Left lobe of liver (tissue), 2 donors: ENCODE results near the gene NR1I3. TPM values are rescaled to one million over a fixed set of nuclear protein-coding genes. Genes with fewer than 3 reads are reported as not detected.

Experiments
- ATAC-seq: fragments of 200-7000 bp; cut with Tn5 transposase; one replicate; pipeline ENCODE4 v1.9.1; 2020; ENCODE audit warnings: mild to moderate bottlenecking, moderate library complexity
- DNase-seq: peaks from one replicate; pipeline ENCODE4 v3.0.0-alpha.2; 2020; ENCODE audit warnings: low spot score
- total RNA-seq: library from RNA; stranded (reverse); gene quantifications from one replicate; pipeline ENCODE4 v1.2.1, GENCODE V29; 2021
- donor health status: DM: no; HTN: no; CAD: no; lungs with moderate emphysema.
- donor health status: DM: no; HTN: yes; CAD: no.

NR1I3 gene
- total RNA-seq, 1 donor from 2014 or later, result 158 TPM

GRCh38 chr1:161197560-161198193 lies 40.3 kb downstream of the NR1I3 start:
- DNase-seq (no peak), ATAC-seq (no peak)

DNA sequence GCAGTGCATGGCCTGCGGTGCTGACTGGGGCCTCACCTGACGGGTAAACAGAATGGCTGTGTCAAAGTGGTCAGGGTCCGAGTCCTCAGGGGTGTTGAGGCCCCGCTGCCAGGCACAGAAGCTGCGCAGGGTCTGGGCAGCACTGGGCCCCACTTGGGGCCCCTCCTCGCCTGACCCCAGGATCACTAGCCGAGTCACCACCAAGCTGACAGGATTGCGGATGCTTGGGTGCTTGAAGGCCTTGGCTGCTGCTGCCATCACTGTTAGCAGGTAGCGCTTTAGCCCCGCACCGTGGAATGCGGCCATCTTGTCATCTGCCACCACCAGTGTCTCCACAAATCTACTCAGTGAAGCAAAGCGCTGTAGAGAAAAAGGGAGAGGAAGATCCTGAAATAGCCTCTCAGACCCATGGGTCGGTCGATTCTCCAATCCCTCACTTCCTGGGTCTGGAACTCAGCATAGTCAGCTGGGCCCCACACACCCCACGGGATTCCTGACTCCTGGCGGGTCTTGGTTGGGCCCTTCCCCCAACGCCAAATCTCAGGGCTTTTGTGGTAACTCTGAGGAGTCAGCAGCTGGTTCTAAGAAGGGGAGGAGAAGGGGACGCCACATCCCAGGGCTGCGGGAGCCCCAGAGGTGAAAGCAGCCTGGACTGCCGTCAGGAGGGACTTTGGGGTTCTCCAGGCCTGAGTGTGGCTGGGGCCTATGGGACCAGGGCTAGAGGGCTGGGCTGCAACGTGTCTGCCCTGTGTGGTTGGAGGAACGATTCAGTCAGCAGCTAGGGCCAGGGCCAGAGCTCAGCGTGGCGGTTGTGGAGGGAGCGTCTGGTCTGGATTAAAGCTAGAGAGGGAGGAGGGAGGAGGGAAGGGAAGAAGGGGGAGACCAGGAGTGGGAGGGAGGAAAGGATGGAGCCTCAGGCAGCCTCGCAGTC lies 41.2 kb downstream of the NR1I3 start:
- no peak for DNase-seq
- ATAC-seq, result no peak

- no peak for DNase-seq
- no peak for ATAC-seq
Observed at GRCh38 chr1:161196111-161196510, 41.9 kb downstream of the NR1I3 start.

GRCh38 chr1:161195171-161195570 lies 42.8 kb downstream of the NR1I3 start:
- DNase-seq, result no peak
- ATAC-seq, result no peak

- ATAC-seq (peak; percentile 91), DNase-seq (peak; percentile 94)
Observed at GRCh38 chr1:161193561-161194235, 44.3 kb downstream of the NR1I3 start.

DNA sequence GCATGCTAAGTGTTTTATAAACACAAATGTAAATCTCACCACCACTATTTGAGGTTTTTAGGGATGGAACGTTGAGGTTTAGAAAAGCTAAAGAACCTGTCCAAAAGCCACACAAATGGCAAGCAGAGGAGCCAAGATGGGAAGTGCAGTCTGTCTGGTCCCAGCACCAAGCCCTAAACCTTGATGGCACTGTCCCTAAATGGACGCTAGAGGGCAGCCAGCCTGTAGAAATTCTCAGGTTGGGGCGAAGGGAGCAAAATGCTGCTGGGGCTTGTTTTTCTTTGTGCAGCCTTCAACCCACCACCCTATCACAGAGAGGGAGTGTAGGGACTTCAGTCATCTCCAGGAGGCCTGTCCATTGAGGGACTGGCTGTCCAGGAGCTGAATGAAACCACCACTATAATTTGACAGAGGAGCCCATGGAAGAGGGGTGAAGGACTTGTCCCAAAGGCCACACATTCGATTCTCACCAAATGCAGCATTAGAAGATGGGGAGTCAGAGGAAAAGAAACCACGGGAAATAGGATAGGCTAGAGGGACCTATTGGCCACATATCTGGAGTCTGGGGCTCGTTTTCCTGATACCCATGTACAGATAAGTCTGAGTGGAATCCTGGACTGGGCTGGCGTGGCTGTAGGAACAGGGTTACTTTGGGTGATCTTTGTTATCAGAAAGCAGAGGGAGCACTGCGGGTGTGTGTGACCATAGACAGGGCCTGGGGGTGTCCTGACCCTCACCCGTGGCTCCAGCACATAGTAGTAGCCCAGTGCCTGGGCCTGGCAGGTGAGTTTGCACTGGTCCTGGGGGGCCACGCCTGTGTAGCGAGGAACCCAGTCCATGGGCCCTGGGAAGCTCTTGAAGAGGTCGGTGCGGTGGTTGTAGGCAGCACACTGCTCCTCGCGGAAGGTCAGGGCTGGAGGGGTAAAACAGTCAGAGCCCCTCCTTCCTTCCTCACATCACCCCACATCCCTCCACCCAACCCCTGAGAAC lies 45.2 kb downstream of the NR1I3 start:
- DNase-seq, result peak; percentile 73

DNA sequence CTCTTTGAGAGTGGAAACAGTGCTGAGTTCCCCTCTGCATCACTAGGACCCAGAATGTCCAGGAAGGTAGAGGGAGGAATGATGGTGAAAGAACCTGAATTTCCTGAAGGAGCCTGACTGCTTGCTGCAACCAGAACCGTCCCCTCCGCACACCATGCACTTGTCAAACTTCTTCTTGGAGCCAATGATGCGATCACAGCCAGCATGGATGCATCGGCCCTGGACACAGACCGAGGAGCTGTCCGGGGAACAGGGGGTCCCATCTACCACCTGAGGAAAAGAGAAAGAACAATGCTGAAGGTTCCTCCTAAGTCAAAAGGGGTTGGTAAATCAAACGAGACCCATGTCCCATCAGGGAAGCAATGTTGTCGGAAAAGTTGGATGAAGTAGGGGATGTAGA lies 46.0 kb downstream of the NR1I3 start:
- no peak for DNase-seq
- no peak for ATAC-seq

More for the DNA sequence above, 45.2 kb downstream of the NR1I3 start:
- peak; percentile 72 for ATAC-seq

DNA sequence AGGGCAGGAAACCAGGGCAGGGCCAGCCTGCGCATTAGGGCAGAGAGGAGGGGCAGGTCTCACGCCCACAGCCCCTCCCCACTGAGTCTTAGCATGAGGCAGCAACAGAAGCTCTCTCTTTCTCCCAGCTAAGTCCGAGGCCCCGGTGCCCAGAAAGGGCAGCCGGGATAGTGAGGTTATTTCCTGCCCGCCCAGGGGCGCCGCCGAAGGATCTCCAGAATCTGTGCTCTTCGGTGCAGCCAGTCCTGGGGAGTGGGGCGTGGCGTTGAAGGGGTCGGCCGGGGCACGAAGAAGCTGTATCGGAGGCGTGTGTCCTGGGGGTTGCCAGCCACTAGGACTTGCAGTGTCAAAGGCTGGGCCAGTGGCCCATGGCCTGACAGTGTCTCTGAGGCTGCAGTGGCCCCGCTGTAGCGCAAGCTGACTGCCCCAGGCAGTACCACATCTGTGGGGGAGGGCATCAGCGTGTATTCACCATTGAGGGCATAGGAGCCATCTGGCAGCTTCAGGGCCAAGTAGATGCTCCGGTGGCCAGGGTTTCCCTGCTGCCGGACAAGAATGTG lies 47.0 kb downstream of the NR1I3 start:
- ATAC-seq (no peak), DNase-seq (no peak)

DNA sequence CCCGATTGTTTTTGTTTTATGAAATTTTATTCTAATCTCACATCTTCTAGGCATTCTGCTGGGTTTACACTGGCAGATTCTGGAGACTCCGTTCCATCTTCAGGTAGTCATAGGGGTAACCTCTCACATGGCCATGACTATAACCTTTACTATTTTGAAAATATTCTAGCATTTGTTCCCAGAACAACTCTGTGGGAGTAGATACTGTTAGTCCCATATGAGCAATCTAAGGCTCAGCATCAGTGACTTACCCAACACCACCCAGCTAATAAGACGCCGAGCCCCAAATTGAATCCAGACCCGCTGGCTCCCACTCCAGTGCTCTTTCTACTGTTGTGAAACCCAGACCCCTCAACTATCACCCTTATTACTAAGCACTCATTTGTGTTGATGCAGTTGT lies 49.0 kb downstream of the NR1I3 start:
- DNase-seq (no peak), ATAC-seq (no peak)

DNA sequence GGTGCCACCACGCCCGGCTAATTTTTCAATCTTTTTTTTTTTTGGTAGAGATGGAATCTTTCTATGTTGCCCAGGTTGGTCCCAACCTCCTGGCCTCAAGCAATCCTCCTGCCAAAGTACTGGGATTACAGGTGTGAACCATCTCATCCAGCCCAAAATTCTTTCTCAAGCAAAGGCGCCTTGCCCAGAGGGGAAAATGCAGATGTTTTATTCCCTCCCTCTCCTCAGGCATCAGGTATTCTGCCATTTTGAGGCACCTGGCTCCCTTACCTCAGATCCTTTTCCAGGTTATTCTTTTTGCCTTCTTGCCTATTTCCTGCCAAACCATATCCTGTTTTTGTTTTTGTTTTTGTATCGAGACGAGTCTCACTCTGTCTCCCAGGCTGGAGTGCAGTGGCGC lies 49.6 kb downstream of the NR1I3 start:
- ATAC-seq, result no peak
- no peak for DNase-seq

GRCh38 chr1:161187311-161187710 lies 50.7 kb downstream of the NR1I3 start:
- ATAC-seq, result no peak
- no peak for DNase-seq

DNA sequence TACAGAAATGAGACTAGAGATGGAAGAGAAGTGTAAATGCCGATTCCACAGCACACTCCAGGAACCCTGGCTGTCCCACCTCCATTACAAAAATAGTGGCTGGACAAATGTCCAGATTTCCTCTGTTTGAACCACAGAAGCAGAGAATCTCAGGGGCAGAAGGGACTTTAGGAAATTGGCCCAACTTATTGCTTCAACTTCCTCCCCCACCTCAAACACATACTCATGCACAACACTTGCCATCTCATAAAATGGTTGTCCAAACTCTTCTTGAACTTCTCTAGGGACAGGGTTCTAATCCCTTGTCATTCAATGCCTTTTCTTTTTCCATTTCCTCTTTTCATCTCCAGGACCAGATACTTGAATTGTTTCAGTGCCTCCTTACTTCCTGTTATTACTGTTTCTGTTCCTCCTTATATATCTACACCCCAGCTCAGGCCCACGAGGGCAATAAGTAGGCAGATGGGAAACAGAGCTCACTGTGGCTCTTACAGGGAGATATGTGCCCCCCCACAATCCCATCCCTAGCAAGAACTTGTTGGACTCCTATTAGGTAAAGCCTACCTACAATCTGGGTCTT lies 52.2 kb downstream of the NR1I3 start:
- ATAC-seq (peak; percentile 24), DNase-seq (no peak)

GRCh38 chr1:161185282-161185682 lies 52.7 kb downstream of the NR1I3 start:
- DNase-seq, result no peak
- peak; percentile 76 for ATAC-seq

GRCh38 chr1:161182214-161182613 lies 55.8 kb downstream of the NR1I3 start:
- no peak for DNase-seq
- ATAC-seq, result no peak

DNA sequence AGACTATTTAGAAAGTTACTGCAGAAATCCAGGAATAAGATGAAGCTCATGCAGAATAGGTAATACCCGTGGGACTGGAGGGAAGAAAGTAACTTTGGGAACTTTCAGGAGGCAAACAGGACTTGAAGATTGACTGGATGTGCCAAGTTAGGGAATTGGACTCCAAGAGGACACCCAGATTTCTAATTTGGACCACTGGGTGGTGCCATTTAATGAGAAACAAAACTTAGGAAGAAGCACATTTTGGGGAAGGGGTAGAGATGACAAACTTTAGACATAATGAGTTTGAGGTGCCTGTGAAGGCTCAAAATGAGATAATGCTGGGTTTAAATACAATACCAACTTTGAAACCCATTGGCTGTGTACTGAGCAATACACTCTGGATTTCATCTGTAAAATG lies 57.4 kb downstream of the NR1I3 start:
- DNase-seq (no peak), ATAC-seq (no peak)

DNA sequence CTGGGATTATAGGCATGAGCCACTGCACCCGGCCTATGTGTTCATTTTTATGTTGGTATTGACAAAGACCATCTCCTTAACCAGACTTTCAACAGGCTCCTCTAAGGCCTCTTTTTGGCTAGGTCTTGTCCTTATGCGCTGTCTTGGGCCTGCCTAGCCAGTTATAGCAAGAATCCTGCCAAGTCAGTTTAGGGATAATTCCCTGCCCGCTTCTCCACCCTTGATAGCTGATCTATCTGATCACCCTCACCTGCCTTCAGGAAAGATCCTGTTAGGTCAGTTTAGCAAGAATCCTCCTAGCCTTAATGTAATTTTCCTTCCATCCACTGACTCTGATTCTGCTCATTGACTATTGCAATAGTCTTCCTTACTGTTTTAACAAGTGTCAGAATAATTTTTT lies 58.3 kb downstream of the NR1I3 start:
- ATAC-seq (no peak), DNase-seq (no peak)
